HG03280 (cell line): ENCODE measurements around the gene CACNA2D3.

Experiments used
- ATAC-seq: cut with Tn5 transposase; IDR thresholded peaks from one replicate; pipeline ENCODE4 v1.9.1; 2021; ENCODE audit warnings: mild to moderate bottlenecking, moderate library complexity; ENCODE audit not compliant: unreplicated experiment

The CACNA2D3 gene

DNA sequence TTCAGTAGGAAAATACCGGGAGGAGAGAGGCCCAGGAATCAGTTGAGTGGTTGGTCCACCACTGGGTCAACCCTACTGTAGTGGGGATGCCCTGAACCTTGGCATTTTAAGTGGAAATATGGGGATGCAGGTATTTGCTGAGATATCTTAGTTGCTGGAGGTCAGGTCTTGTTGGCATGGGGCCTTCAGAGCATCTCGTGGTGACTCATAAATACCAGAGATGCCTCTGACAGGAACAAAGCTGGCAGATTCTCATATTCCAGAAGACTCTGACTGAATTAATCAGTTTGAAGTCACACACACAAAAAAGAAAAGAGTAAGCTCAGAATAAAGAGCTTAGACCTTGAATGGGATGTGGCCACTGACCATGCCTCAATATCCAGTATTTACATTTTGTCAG is 91.6 kb downstream of the CACNA2D3 start:
- ATAC-seq, result no peak

DNA sequence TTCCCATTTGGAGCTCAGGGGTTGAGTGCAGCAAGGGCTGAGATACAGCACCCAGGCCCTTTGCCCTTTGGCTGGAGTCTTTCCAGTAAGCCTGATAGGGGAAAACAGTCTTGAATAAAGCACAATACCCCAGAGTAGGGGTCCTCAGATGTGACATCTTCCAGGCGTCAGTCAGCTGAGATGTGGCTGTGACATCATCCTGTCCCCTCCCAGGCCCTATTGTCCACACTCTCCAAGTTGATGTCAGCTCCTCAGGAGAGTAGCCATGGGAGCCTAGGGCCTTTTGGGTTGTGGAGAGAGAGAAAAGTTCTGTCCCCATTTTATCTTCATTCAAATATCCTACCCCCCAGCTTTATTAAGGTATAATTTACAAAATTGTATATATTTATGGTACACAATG is 92.5 kb downstream of the CACNA2D3 start:
- no peak for ATAC-seq

DNA sequence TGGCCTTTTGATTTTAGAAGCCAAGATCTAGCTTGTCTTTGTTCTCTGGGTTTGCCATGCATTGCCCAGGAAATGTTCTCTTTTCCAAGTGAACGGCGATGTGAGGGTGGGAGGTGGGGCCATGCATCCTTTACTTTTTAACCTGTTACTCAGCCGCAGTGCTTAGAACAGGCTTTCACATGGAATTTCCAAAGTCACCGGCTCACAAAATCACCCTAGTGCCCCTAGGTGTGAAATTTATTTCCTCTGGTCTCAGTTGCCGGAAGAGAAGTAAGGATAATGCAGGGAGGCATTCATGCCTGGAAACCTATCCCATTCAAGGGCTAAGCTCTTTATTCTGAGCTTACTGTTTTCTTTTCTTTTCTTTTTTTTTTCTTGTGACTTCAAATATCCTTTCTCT is 93.2 kb downstream of the CACNA2D3 start:
- ATAC-seq, result no peak

DNA sequence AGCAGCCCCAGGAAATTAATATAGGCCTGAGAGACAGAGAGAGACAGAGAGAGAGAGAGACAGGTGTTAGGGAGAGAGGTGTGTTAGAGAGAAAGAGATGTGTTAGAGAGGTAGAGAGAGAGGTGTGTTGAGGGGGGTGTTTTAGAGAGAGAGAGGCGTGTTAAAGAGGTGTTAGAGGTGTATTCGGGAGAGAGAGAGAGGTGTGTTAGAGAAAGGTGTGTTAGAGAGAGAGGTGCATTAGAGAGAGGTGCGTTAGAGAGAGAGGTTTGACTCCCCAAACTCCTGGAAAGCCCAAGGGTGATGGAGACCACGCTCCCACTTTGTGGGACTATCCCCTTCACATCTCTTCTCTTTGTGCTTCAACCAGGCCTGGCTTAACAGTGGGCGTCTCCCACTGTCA is 95.5 kb downstream of the CACNA2D3 start:
- ATAC-seq, result no peak

DNA sequence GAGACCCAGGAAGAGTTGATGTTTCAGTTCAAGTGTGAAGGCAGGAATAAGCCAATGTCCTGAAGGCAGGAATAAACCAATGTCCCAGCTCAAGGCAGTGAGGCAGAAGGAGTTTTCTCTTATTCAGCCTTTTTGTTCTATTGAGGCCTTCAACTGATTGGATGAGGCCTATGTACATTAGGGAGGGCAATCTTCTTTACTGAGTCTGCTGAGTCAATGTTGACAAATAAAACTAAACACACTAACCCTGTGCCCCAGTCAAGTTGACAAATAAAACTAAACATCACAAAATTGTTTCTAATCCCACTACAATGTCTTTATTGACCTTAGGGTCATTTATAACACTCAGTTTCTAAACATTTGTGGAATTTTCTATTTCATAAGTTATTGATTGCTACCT is 100.0 kb downstream of the CACNA2D3 start:
- no peak for ATAC-seq

DNA sequence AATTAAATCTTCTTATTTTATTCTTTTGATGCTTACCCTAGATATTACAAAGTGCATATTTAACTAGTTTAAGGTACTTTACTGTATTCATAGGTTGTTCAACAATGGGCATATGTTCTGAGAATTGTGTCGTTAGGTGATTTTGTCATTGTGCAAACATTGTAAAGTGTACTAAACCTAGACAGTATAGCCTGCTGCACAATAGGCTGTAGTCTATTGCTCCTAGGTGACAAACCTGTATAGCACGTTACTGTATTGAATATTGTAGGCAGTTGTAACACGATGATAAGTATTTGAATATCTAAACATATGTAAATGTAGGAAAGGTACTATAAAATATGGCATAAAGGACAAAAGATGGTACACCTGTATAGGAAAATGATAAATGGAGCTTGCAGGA is 100.7 kb downstream of the CACNA2D3 start:
- ATAC-seq, result no peak

GRCh38 chr3:54225841-54226528 is 103.6 kb downstream of the CACNA2D3 start:
- ATAC-seq, result no peak

DNA sequence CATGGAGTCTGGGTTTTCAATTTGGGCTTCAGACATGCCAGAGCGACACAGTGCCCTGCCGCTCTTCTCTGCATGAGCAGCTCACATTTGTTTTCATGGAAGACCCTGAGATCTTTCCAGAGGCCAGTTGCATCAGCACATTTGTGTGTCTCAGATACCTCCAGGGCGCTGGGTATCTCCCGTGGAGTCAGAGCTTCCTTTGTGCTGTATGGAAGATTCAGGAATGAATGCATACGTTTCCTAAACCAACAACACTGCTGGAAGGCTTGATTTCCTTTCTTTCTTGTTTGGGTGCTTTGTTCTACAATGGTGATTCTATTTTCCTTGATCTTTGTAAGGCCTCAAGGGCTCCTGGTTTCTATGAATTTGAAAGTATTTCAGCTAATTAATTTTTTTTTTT is 106.5 kb downstream of the CACNA2D3 start:
- ATAC-seq, result no peak

- ATAC-seq, result no peak
These were observed 110.3 kb downstream of the CACNA2D3 start for GRCh38 chr3:54232618-54233017.

GRCh38 chr3:54235998-54236397 is 113.6 kb downstream of the CACNA2D3 start:
- ATAC-seq, result no peak

DNA sequence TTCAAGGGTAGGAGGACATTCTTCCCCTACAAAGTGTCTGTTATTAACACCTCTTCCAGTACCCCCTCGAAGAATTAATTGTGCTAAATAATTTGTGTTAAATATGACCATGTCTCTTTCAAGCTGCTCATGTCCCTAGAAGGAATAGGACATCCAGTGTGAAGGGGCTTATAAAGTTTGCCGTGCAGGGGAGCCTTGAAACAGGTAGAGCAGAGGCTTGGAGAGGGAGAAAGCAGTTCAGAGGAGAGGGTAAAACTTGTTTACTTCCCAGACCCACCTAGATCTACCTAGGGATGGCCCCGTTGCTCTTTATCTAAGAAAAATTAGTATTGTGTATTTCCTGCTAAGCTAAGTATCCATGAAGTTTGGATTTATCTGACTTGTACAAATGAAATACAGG is 114.8 kb downstream of the CACNA2D3 start:
- no peak for ATAC-seq

- no peak for ATAC-seq
These were observed 115.6 kb downstream of the CACNA2D3 start for GRCh38 chr3:54237788-54238502.

DNA sequence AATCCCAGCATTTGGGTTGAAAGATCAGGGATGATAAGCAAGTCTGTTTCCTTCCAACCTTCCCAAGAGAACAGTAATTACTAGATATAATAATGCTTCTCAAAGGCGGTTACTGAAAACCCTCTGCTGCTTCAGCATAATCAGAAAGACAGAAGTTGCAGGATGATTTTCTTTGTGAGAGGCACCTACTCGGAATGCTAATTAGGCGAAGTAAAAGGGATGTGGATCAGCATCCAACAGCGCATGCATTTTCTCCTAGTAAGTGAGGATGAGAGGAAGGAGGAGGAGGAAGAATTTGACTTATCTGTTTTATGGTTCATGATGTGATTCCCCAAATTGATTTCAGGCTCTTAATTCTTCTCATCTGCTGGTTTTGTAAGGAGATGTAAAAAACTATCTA is 118.0 kb downstream of the CACNA2D3 start:
- no peak for ATAC-seq

DNA sequence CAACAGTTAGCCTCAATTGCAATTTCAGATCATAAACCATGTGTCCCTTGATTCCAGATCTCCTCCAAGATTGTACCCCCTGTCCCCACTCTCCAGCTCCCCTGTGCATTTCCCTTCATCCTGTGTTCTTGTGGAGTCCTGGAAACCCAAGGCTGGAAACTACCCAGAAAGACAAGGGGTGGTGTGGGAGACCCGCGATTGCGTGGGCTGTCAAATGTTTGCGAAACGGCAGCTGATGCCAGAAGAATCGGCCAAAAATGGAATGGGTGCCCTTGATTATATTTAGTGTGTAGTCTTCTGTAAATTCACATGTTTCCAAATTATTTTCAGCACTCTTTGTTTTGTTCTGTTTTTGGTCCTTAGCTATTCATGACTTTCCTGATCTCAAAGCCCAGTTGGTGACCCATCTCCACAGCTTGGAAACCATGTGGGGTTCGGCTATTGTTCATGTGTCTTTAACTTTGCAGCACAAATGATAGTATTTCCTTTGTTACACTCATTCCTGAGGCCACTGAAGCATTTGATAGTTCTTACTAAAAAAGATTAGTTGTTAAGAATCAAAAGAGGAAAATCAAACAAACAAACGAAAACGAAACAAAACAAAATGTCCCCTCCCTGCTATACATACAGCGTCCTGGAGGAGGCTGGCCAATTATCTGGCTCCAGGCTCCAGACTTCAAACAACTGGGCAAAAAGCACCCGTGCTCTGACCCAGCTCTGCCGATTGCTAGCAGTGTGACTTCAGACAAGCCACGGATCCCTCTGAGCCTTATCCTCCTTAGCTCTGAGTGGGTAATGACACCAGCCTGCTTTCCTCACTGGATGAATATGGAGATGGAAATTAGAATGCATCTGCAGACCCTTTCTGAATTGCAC is 120.9 kb downstream of the CACNA2D3 start:
- ATAC-seq, result no peak

GRCh38 chr3:54243960-54244682 is 121.8 kb downstream of the CACNA2D3 start:
- no peak for ATAC-seq

DNA sequence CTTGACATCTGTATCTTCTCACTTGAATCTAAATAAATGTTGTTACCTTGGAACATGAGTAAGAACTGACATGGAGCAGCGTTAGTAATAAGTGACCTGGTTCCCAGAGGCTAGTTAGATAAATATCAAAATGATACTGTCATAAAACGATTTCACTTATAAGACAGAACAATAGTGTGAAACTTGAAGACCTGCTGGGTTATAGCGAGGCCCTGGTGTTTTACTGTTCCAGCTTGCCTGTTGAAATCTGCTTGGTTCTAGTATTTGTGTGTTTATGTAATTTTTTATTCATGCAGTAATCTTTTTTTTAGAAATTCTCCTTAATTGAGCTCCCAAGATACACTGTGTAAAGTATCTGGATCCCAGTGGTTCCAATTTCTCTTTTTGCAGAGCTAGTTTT is 129.4 kb downstream of the CACNA2D3 start:
- no peak for ATAC-seq

DNA sequence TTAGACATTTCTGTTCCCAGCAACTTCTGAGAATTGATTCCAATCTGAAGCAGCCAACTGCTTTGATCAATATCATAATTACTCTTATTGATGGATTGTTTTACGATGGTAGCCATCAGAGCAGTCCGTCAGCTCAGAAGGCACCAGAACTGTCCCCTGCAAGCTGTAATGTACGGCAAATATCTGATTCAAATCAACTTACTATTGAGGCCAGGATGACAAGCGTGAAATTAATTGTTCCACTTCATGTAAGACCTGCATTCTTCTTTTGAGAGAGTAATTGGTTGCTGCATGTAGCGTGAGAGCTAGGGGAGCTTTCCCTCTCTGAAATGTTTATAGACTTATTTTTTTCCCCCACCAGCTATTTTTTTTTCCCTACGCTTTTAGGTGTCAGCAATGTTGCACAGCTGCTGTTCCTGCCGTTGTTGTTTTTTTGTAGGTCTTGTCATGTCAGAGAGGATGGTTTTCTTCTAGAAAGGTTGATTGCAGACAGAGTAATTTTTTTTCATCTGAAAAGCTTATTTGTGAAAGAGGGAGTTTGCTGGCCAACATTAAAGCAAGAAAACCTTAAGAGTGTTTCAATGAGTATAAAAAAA is 134.9 kb downstream of the CACNA2D3 start:
- no peak for ATAC-seq

- no peak for ATAC-seq
These were observed 137.3 kb downstream of the CACNA2D3 start for GRCh38 chr3:54259636-54260035.

DNA sequence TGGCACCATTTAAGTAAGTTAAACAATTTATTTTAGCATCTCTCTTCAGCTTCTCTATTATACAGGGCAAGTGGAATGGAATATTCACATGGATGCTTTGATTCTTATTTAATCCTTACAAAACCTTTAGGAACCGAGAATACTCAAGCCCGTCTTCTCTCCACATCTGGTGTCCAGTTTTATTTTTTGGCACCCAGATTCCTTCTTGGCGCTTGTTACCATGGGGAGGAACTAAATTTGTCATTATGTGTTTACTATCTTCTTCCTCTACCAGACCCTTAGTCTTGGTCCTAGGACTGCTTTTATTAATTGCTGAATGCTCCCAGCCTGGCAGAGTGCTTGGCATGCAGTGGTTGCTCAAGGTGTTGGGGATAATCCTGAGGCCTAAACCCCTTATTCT is 138.8 kb downstream of the CACNA2D3 start:
- no peak for ATAC-seq

DNA sequence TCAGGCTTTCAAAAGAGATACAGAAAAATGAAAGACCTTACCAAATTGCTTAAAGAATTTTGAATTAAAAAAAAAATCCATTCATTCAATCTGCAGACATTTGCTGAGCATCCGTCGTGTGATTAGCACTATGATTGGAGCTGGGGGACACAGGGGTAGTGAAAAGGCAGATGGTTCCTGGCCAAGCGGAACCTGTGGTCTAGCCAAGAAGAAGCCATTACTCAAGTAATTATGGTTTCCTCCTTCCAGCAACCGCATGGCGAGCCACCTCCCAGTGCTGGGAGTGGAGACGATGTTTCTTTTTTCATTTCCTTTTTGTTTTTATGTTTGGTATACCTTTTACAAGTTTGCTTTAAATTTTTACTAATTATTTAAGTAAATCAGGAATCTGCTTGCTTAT is 140.2 kb downstream of the CACNA2D3 start:
- no peak for ATAC-seq

DNA sequence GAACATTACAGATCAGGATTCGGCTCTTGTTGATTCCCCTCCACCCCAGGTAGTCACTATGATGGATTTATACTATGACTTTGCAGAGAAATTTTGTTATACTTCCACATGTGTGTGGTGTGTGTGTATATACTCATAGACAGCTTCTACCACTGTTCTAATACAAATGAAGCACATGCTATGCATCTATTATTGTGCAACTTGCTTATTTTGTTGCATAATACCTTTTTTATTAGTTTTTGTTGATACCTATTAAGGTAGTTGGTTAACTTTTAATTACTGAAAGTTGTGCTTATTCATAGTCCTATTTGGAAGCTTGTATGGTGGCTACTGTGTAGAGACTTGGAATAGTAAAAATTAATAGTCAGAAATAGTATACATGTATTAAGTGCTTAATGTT is 140.6 kb downstream of the CACNA2D3 start:
- no peak for ATAC-seq
